Measurements from ENCODE around the gene FOXI3.

The FOXI3 gene

DNA sequence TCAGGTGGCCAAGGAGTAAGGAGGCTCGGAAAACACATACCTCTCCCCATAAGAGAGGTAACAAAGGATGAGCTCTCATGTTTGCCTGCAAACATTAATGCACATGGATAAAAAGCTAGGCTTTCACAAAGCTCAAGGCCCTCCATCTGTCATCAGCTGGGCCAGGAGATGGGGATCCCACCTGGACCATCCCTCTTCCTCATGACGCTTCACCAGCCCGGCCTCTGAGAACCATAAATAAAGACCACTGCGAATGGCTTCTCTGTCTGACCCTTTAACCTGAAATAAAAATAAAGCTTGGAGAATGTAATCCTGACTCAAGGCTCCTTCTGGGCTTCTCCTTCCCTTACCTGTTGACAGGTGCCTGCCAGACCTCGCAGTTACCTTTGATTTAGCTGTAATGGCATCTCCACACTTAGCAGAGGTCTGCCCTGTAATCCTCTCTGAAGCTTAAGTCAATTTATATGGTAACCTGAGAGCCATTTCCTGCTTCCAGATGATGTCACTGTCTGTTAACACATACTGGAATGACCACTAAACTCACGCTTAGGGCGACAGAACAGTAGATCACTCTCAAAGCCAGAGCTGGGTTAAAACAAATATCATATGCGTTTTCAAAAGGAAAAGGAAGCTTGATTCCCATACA lies 29.3 kb upstream of the FOXI3 start:
- ChIA-PET CTCF (no interaction called here), POLR2A (no interaction called here)
- 60% methylated on average over 7 of the region's 8 CpGs for WGBS (ENCODE audit: insufficient coverage)
- Histone ChIP-seq H3K36me3 (ENCODE audit: control insufficient read depth in 4 of 4, insufficient read depth in 4 of 4, low read length in 3 of 4) (no peaks in the 10 kb centered on the region), H3K27ac (ENCODE audit: insufficient read depth in 1 of 2, low read depth in 1 of 2, low read length in 2 of 2, poor library complexity in 1 of 2, severe bottlenecking in 2 of 2) (no peak overlapping the region), H3K4me3 (ENCODE audit: control insufficient read depth in 1 of 7, extremely low read depth in 1 of 7, insufficient read depth in 4 of 7, low read depth in 2 of 7, low read length in 6 of 7) (no peak overlapping the region), H3K9me3 (ENCODE audit: control extremely low read depth in 1 of 5, control insufficient read depth in 4 of 5, insufficient read depth in 2 of 5, low read depth in 1 of 5, low read length in 4 of 5) (no peaks in the 10 kb centered on the region), H3K4me1 (ENCODE audit: control extremely low read depth in 1 of 4, control insufficient read depth in 4 of 4, insufficient read depth in 4 of 4, low read length in 3 of 4) (no peaks in the 10 kb centered on the region), H3K27me3 (replicated peaks in 2 of 5; ENCODE audit: control insufficient read depth in 4 of 5, insufficient read depth in 5 of 5, low read length in 4 of 5) (peaks cover 0 to 8% (median 2%) of the 10 kb centered on the region in 5 experiments)
- DNase-seq, result no peak

- Histone ChIP-seq H3K4me3 (ENCODE audit: control insufficient read depth in 1 of 7, extremely low read depth in 1 of 7, insufficient read depth in 4 of 7, low read depth in 2 of 7, low read length in 6 of 7) (no peak overlapping the region), H3K27ac (ENCODE audit: insufficient read depth in 1 of 2, low read depth in 1 of 2, low read length in 2 of 2, poor library complexity in 1 of 2, severe bottlenecking in 2 of 2) (no peak overlapping the region), H3K36me3 (ENCODE audit: control insufficient read depth in 4 of 4, insufficient read depth in 4 of 4, low read length in 3 of 4) (no peaks in the 10 kb centered on the region), H3K9me3 (ENCODE audit: control extremely low read depth in 1 of 5, control insufficient read depth in 4 of 5, insufficient read depth in 2 of 5, low read depth in 1 of 5, low read length in 4 of 5) (peaks cover 0 to 2% (median 0%) of the 10 kb centered on the region in 5 experiments), H3K4me1 (ENCODE audit: control extremely low read depth in 1 of 4, control insufficient read depth in 4 of 4, insufficient read depth in 4 of 4, low read length in 3 of 4) (no peaks in the 10 kb centered on the region), H3K27me3 (replicated peaks in 2 of 5; ENCODE audit: control insufficient read depth in 4 of 5, insufficient read depth in 5 of 5, low read length in 4 of 5) (peaks cover 4 to 24% (median 5%) of the 10 kb centered on the region in 5 experiments)
- POLR2A ChIA-PET, result no interaction called here
- DNase-seq, result no peak
- no CpG with 5 or more reads among the region's 7 CpGs for WGBS (ENCODE audit: insufficient coverage)
- CTCF ChIA-PET, result no interaction called here
Measured at GRCh38 chr2:88472811-88473210, 20.3 kb upstream of the FOXI3 start.

DNA sequence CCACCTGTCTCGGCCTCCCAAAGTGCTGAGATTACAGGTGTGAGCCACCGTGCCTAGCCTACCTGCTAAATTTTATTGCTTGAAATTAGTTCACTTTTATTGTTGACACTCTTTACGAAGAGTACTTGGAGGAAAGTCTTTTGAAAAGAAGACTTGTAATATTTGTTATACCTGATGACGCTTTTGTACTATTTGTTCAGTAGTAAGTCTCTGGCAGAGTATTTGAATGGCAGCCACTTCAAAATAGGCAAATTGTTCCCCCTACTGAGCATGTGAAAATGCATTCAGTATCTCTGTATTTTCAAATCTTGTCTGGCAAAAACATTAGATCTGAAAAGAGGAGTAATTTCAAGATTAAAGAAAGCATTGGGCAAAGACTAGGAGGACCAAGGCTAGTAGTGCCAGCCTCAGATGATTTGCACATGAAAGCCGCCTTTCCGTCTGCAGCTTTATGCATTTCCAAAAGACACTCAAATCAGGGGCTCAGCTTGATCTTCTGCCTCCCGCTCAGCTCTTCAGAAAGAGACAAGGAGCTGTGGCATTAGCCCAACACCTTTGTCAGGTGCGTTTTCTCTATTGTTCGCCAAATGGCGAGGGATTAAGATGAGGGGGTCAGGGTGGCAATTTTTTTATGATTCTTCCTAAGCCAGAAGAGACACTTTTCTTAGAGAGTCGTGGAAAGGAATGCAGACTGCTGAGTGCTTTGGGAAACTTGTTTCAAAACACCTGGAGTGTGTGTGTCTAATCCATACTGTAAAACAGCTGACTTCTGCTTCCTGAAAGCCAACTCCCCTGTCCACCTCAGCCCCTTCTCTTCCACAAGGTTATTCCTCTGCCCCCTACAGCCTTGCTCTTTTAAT lies 18.8 kb upstream of the FOXI3 start:
- POLR2A ChIA-PET, result no interaction called here
- no peaks in the 10 kb centered on the region for H3K36me3 ChIP-seq (ENCODE audit: control insufficient read depth in 4 of 4, insufficient read depth in 4 of 4, low read length in 3 of 4)
- peaks cover 4 to 21% (median 5%) of the 10 kb centered on the region in 5 experiments for H3K27me3 ChIP-seq (replicated peaks in 2 of 5; ENCODE audit: control insufficient read depth in 4 of 5, insufficient read depth in 5 of 5, low read length in 4 of 5)
- H3K9me3 ChIP-seq (ENCODE audit: control extremely low read depth in 1 of 5, control insufficient read depth in 4 of 5, insufficient read depth in 2 of 5, low read depth in 1 of 5, low read length in 4 of 5), result peaks cover 0 to 2% (median 0%) of the 10 kb centered on the region in 5 experiments
- no peak overlapping the region for H3K4me3 ChIP-seq (ENCODE audit: control insufficient read depth in 1 of 7, extremely low read depth in 1 of 7, insufficient read depth in 4 of 7, low read depth in 2 of 7, low read length in 6 of 7)
- no peaks in the 10 kb centered on the region for H3K4me1 ChIP-seq (ENCODE audit: control extremely low read depth in 1 of 4, control insufficient read depth in 4 of 4, insufficient read depth in 4 of 4, low read length in 3 of 4)
- CTCF ChIA-PET, result interaction anchor here (0.5 kb wide), 1 partner anchor 10 kb away, joined by 3 read pairs; no protein-coding TSS in a partner anchor
- no peak for DNase-seq
- H3K27ac ChIP-seq (ENCODE audit: insufficient read depth in 1 of 2, low read depth in 1 of 2, low read length in 2 of 2, poor library complexity in 1 of 2, severe bottlenecking in 2 of 2), result no peak overlapping the region
- 55% methylated on average over 11 of the region's 11 CpGs for WGBS (ENCODE audit: insufficient coverage)

DNA sequence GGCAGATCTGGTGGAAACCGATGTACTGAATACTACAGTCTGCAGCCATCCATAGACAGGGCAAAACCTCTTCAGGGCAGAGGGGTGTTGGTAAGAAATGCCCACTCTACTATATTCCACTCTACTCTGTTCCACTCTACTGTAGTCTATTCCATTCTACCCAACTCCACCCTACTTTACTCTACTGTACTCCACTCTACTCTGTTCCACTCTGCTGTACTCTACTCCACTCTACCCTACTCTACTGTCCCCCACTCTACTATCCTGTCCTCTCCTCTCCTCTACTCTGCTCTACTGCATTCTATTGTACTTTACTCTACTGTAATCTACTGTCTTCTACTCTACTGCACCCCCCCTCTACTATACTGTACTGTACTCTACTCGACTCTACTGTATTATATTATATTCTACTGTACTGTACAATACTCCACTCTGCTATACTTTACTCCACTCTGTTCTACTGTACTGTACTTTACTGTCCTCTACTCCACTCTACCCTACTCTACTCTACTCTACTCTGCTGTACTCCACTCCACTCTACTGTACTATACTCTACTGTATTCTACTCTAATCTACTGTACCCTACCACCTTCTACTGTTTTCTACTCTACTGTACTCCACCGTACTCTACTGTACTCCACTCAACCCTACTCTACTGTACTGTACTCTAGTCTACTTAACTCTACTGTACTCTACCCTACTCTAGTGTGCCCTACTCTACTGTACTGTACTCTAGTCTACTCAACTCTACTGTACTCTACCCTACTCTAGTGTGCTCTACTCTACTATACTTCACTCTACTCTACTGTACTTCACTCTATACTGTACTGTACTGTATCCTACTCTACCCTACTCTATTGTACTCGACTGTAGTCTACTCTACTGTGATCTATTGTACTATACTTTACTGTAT lies 17.0 kb upstream of the FOXI3 start:
- CTCF ChIA-PET, result no interaction called here
- POLR2A ChIA-PET, result no interaction called here
- peaks cover 2 to 18% (median 7%) of the 10 kb centered on the region in 5 experiments for H3K27me3 ChIP-seq (replicated peaks in 2 of 5; ENCODE audit: control insufficient read depth in 4 of 5, insufficient read depth in 5 of 5, low read length in 4 of 5)
- H3K4me3 ChIP-seq (ENCODE audit: control insufficient read depth in 1 of 7, extremely low read depth in 1 of 7, insufficient read depth in 4 of 7, low read depth in 2 of 7, low read length in 6 of 7), result no peak overlapping the region
- 100% methylated on average over 1 of the region's 4 CpGs for WGBS (ENCODE audit: insufficient coverage)
- H3K36me3 ChIP-seq (ENCODE audit: control insufficient read depth in 4 of 4, insufficient read depth in 4 of 4, low read length in 3 of 4), result no peaks in the 10 kb centered on the region
- DNase-seq, result no peak
- no peak overlapping the region for H3K27ac ChIP-seq (ENCODE audit: insufficient read depth in 1 of 2, low read depth in 1 of 2, low read length in 2 of 2, poor library complexity in 1 of 2, severe bottlenecking in 2 of 2)
- no peaks in the 10 kb centered on the region for H3K4me1 ChIP-seq (ENCODE audit: control extremely low read depth in 1 of 4, control insufficient read depth in 4 of 4, insufficient read depth in 4 of 4, low read length in 3 of 4)
- peaks cover 0 to 2% (median 0%) of the 10 kb centered on the region in 5 experiments for H3K9me3 ChIP-seq (ENCODE audit: control extremely low read depth in 1 of 5, control insufficient read depth in 4 of 5, insufficient read depth in 2 of 5, low read depth in 1 of 5, low read length in 4 of 5)

DNA sequence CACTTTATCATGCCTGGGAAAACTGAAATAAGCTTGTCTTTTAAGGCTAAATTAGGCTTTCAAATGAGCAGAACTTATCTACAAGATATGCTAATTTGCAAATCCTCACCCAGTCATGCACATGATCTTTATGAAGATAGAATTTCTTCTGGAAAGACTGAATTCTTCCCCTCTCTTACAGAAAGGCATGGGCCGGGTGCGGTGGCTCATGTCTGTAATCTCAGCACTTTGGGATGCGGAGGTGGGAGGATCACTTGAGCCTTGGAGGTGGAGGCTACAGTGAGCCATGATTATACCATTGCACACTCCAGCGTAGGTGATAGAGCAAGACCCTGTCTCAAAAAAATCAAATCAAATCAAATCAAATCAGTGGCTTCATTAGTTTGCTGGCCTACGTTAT lies 11.7 kb upstream of the FOXI3 start:
- Histone ChIP-seq H3K36me3 (ENCODE audit: control insufficient read depth in 4 of 4, insufficient read depth in 4 of 4, low read length in 3 of 4) (no peaks in the 10 kb centered on the region), H3K27ac (ENCODE audit: insufficient read depth in 1 of 2, low read depth in 1 of 2, low read length in 2 of 2, poor library complexity in 1 of 2, severe bottlenecking in 2 of 2) (no peak overlapping the region), H3K27me3 (replicated peaks in 2 of 5; ENCODE audit: control insufficient read depth in 4 of 5, insufficient read depth in 5 of 5, low read length in 4 of 5) (peaks cover 0 to 21% (median 3%) of the 10 kb centered on the region in 5 experiments), H3K4me1 (ENCODE audit: control extremely low read depth in 1 of 4, control insufficient read depth in 4 of 4, insufficient read depth in 4 of 4, low read length in 3 of 4) (no peaks in the 10 kb centered on the region), H3K9me3 (ENCODE audit: control extremely low read depth in 1 of 5, control insufficient read depth in 4 of 5, insufficient read depth in 2 of 5, low read depth in 1 of 5, low read length in 4 of 5) (no peaks in the 10 kb centered on the region), H3K4me3 (ENCODE audit: control insufficient read depth in 1 of 7, extremely low read depth in 1 of 7, insufficient read depth in 4 of 7, low read depth in 2 of 7, low read length in 6 of 7) (no peak overlapping the region)
- DNase-seq, result no peak
- POLR2A ChIA-PET, result no interaction called here
- 95% methylated on average over 4 of the region's 5 CpGs for WGBS (ENCODE audit: insufficient coverage)
- CTCF ChIA-PET, result interaction anchor here (1.0 kb wide), 1 partner anchor 9 kb away, joined by 3 read pairs; no protein-coding TSS in a partner anchor

GRCh38 chr2:88458633-88459032 lies 6.1 kb upstream of the FOXI3 start:
- Histone ChIP-seq H3K36me3 (ENCODE audit: control insufficient read depth in 4 of 4, insufficient read depth in 4 of 4, low read length in 3 of 4) (no peaks in the 10 kb centered on the region), H3K4me1 (ENCODE audit: control extremely low read depth in 1 of 4, control insufficient read depth in 4 of 4, insufficient read depth in 4 of 4, low read length in 3 of 4) (no peaks in the 10 kb centered on the region), H3K27ac (ENCODE audit: insufficient read depth in 1 of 2, low read depth in 1 of 2, low read length in 2 of 2, poor library complexity in 1 of 2, severe bottlenecking in 2 of 2) (no peak overlapping the region), H3K9me3 (ENCODE audit: control extremely low read depth in 1 of 5, control insufficient read depth in 4 of 5, insufficient read depth in 2 of 5, low read depth in 1 of 5, low read length in 4 of 5) (no peaks in the 10 kb centered on the region), H3K27me3 (replicated peaks in 2 of 5; ENCODE audit: control insufficient read depth in 4 of 5, insufficient read depth in 5 of 5, low read length in 4 of 5) (peaks cover 3 to 73% (median 17%) of the 10 kb centered on the region in 5 experiments), H3K4me3 (ENCODE audit: control insufficient read depth in 1 of 7, extremely low read depth in 1 of 7, insufficient read depth in 4 of 7, low read depth in 2 of 7, low read length in 6 of 7) (no peak overlapping the region)
- POLR2A ChIA-PET, result no interaction called here
- WGBS (ENCODE audit: insufficient coverage), result 0% methylated on average over 1 of the region's 1 CpG
- no peak for DNase-seq
- CTCF ChIA-PET, result no interaction called here
